Parathyroid adenoma (tissue), 2 donors: ENCODE results near the gene XYLT1.

Experiments used
- H2AFZ ChIP-seq: fragments of 300-600 bp; sonication (generic); one replicate; pipeline ENCODE4 v1.7.0; 2017; ENCODE audit warnings: antibody characterized with exemption, mild to moderate bottlenecking
- H3K27ac ChIP-seq: fragments of 300-600 bp; sonication (generic); one replicate; pipeline ENCODE4 v1.7.0; 2017
- H3K27me3 ChIP-seq: fragments of 300-600 bp; sonication (generic); one replicate; pipeline ENCODE4 v1.7.0; 2017; ENCODE audit warnings: low read length; ENCODE audit not compliant: control insufficient read depth, insufficient read depth
- H3K36me3 ChIP-seq: fragments of 300-600 bp; sonication (generic); one replicate; pipeline ENCODE4 v1.7.0; 2017; ENCODE audit warnings: low read length; ENCODE audit not compliant: control insufficient read depth, insufficient read depth
- H3K4me1 ChIP-seq: fragments of 300-600 bp; sonication (generic); one replicate; pipeline ENCODE4 v1.7.0; 2017; ENCODE audit warnings: control low read depth
- H3K4me2 ChIP-seq: fragments of 300-600 bp; sonication (generic); one replicate; pipeline ENCODE4 v1.7.0; 2017; ENCODE audit warnings: low read length
- H3K4me3 ChIP-seq: fragments of 300-600 bp; sonication (generic); one replicate; pipeline ENCODE4 v1.7.0; 2017; ENCODE audit warnings: low read depth, low read length
- H3K79me2 ChIP-seq: fragments of 300-600 bp; sonication (generic); one replicate; pipeline ENCODE4 v1.7.0; 2017; ENCODE audit warnings: control low read depth
- H3K9ac ChIP-seq: fragments of 300-600 bp; sonication (generic); one replicate; pipeline ENCODE4 v1.7.0; 2017; ENCODE audit warnings: mild to moderate bottlenecking
- H3K9me3 ChIP-seq: fragments of 300-600 bp; sonication (generic); one replicate; pipeline ENCODE4 v1.7.0; 2017; ENCODE audit warnings: low read length; ENCODE audit not compliant: control insufficient read depth
- TF ChIP-seq, protein P1 (sequence below): fragments of 300-600 bp; sonication (generic); IDR thresholded peaks from one replicate; pipeline ENCODE4 v1.7.0; 2017; ENCODE audit warnings: antibody characterized with exemption, mild to moderate bottlenecking
- donor health status: primary hyperparathyroidism.

The XYLT1 gene

DNA sequence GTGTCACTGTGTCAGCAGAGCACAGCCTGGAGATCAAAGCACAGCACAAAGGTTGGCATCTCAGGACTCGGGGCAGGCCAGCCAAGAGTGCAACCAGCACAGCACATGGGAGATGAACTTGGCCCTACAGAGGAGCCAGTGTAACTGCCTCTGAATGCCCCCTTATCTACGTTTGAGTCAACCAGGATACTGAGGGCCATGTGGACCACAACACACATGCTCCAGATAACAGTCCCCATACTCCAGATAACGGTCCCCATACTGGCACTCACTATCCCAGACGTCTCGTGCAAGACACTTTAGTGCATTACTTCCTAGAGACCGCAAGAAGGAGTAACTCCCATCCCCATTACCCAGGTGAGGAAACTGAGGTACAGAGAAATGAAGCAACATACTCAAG, 88.2 kb downstream of the XYLT1 start:
- no peak overlapping the region for H3K4me3 ChIP-seq
- no peak overlapping the region for H2AFZ ChIP-seq
- TF ChIP-seq, protein P1, sequence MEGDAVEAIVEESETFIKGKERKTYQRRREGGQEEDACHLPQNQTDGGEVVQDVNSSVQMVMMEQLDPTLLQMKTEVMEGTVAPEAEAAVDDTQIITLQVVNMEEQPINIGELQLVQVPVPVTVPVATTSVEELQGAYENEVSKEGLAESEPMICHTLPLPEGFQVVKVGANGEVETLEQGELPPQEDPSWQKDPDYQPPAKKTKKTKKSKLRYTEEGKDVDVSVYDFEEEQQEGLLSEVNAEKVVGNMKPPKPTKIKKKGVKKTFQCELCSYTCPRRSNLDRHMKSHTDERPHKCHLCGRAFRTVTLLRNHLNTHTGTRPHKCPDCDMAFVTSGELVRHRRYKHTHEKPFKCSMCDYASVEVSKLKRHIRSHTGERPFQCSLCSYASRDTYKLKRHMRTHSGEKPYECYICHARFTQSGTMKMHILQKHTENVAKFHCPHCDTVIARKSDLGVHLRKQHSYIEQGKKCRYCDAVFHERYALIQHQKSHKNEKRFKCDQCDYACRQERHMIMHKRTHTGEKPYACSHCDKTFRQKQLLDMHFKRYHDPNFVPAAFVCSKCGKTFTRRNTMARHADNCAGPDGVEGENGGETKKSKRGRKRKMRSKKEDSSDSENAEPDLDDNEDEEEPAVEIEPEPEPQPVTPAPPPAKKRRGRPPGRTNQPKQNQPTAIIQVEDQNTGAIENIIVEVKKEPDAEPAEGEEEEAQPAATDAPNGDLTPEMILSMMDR: no peak
- no peak overlapping the region for H3K9ac ChIP-seq
- H3K4me1 ChIP-seq: peaks cover 3% of the 10 kb centered on the region
- H3K79me2 ChIP-seq: no peaks in the 10 kb centered on the region
- no peaks in the 10 kb centered on the region for H3K36me3 ChIP-seq
- H3K27me3 ChIP-seq: no peaks in the 10 kb centered on the region
- H3K27ac ChIP-seq: no peak overlapping the region
- H3K9me3 ChIP-seq: no peaks in the 10 kb centered on the region
- no peak overlapping the region for H3K4me2 ChIP-seq

DNA sequence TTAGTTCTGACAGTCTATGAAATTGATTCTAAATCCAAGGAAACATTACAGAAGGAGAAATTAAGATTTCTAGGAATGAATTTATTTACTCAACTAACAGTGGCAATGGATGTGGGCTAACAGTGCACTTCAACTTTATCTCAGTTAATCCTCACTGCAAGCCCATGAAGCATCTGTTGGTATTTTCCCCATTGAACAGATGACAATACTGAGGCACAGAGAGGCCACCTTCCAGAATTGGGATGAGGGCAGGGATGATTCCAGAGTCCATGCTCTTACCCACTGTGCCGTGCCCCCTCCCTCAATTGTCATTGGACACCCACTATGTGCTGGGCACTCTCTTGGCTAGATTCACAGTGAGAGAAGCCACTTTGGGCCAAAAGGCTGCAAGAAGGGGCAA, 89.0 kb downstream of the XYLT1 start:
- no peak overlapping the region for H3K27ac ChIP-seq
- H2AFZ ChIP-seq: no peak overlapping the region
- no peaks in the 10 kb centered on the region for H3K9me3 ChIP-seq
- H3K4me2 ChIP-seq: no peak overlapping the region
- H3K4me1 ChIP-seq: peaks cover 3% of the 10 kb centered on the region
- TF ChIP-seq, protein P1: no peak
- no peak overlapping the region for H3K9ac ChIP-seq
- H3K27me3 ChIP-seq: no peaks in the 10 kb centered on the region
- no peaks in the 10 kb centered on the region for H3K36me3 ChIP-seq
- no peak overlapping the region for H3K4me3 ChIP-seq
- no peaks in the 10 kb centered on the region for H3K79me2 ChIP-seq

DNA sequence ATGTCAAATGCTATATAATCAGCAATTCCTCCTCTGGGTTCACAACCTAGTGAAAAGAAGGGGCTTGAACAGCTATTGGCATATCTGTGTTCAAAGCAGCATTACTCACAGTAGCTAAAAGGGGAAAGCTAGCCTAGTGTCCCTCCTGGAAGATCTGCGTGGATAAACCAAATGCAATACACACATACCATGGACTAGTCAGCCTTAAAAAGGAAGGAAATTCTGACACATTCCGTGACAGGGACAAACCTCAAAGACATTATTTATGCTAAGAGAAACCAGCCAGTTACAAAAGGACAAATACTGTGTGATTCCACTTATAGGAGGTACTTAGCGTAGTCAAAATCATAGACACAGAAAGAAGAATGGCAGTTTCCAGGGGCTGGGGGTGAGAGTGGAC, 90.1 kb downstream of the XYLT1 start:
- H3K4me2 ChIP-seq: no peak overlapping the region
- H3K27me3 ChIP-seq: no peaks in the 10 kb centered on the region
- H3K27ac ChIP-seq: no peak overlapping the region
- H3K9me3 ChIP-seq: no peaks in the 10 kb centered on the region
- no peak overlapping the region for H3K4me3 ChIP-seq
- H2AFZ ChIP-seq: no peak overlapping the region
- H3K79me2 ChIP-seq: peaks cover 5% of the 10 kb centered on the region
- H3K4me1 ChIP-seq: peaks cover 3% of the 10 kb centered on the region
- TF ChIP-seq, protein P1: no peak
- no peaks in the 10 kb centered on the region for H3K36me3 ChIP-seq
- H3K9ac ChIP-seq: no peak overlapping the region

DNA sequence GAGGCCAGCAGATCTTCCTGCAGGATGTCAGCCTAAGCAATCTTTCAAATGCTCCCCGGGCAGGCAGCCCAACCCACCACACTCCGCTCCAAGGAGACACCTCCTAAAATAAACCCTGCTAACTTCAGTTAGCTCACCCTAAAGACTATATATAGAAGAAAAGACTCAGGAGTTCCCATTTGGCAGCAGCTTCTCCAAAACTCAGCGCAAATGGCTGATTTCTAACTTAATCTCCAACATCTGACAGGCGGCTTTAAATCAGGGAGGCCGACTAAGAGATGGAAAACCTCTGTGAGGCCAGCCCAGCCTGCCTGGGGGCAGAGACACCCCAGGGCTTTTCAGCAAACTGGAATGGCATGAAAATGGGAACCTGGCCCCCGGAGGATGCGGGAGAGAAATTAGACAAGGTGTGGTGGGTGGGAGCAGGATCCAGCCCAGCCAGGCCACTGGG, 91.6 kb downstream of the XYLT1 start:
- H3K4me1 ChIP-seq: peaks cover 3% of the 10 kb centered on the region
- peak overlapping the region; percentile 3 for H2AFZ ChIP-seq
- H3K27me3 ChIP-seq: no peaks in the 10 kb centered on the region
- peaks cover 5% of the 10 kb centered on the region for H3K79me2 ChIP-seq
- no peak overlapping the region for H3K4me2 ChIP-seq
- TF ChIP-seq, protein P1: no peak
- no peak overlapping the region for H3K27ac ChIP-seq
- no peak overlapping the region for H3K4me3 ChIP-seq
- H3K9me3 ChIP-seq: no peaks in the 10 kb centered on the region
- H3K9ac ChIP-seq: no peak overlapping the region
- H3K36me3 ChIP-seq: no peaks in the 10 kb centered on the region
